ENCODE data around the gene STK32C. TPM values are rescaled to one million over a fixed set of nuclear protein-coding genes. Genes with fewer than 3 reads are reported as not detected.

STK32C gene
- total RNA-seq, 4 donors from 2014 or later: 3.3 to 5.7 (median 3.5) TPM

- H3K9me3 ChIP-seq: no peaks in the 10 kb centered on the region
- DNase-seq: no peak
- H3K4me1 ChIP-seq: no peaks in the 10 kb centered on the region
- 80% methylated on average over 3 of the region's 3 CpGs; no CpG with 5 or more reads in 1 of the 2 donors for WGBS, 2 donors
- H3K27me3 ChIP-seq: no peaks in the 10 kb centered on the region
- H3K27ac ChIP-seq: no peak overlapping the region
- intact Hi-C loops (cut with DNase I): no loop called here
- TF ChIP-seq POLR2A (IDR thresholded peaks at IDR 0.05) (no peak), CTCF (IDR thresholded peaks at IDR 0.05) (no peak)
- H3K4me3 ChIP-seq (replicated peaks in 1 of 3): no peak overlapping the region
- no peaks in the 10 kb centered on the region for H3K36me3 ChIP-seq
Measured at GRCh38 chr10:132198068-132198370, 109.7 kb downstream of the STK32C start.

GRCh38 chr10:132197271-132198067 lies 110.3 kb downstream of the STK32C start:
- no peak for TF ChIP-seq POLR2A (IDR thresholded peaks at IDR 0.05)
- no peak for TF ChIP-seq CTCF (IDR thresholded peaks at IDR 0.05)
- Histone ChIP-seq H3K27ac (no peak overlapping the region), H3K36me3 (no peaks in the 10 kb centered on the region), H3K27me3 (no peaks in the 10 kb centered on the region), H3K9me3 (no peaks in the 10 kb centered on the region), H3K4me3 (replicated peaks in 1 of 3) (no peak overlapping the region), H3K4me1 (no peaks in the 10 kb centered on the region)
- WGBS, 2 donors: 82 to 100% methylated on average over 1 to 15 of the region's 25 CpGs
- intact Hi-C loops (cut with DNase I): no loop called here
- no peak for DNase-seq

GRCh38 chr10:132196178-132197113 lies 111.3 kb downstream of the STK32C start:
- no peaks in the 10 kb centered on the region for H3K36me3 ChIP-seq
- no peaks in the 10 kb centered on the region for H3K27me3 ChIP-seq
- intact Hi-C loops (cut with DNase I): no loop called here
- no peak overlapping the region for H3K27ac ChIP-seq
- TF ChIP-seq POLR2A (IDR thresholded peaks at IDR 0.05): no peak
- no peak for TF ChIP-seq CTCF (IDR thresholded peaks at IDR 0.05)
- 88 to 91% methylated on average over 17 to 18 of the region's 30 CpGs for WGBS, 2 donors
- H3K4me1 ChIP-seq: no peaks in the 10 kb centered on the region
- no peak for DNase-seq
- H3K4me3 ChIP-seq (replicated peaks in 1 of 3): no peak overlapping the region
- H3K9me3 ChIP-seq: no peaks in the 10 kb centered on the region

- Histone ChIP-seq H3K4me3 (replicated peaks in 1 of 3) (no peak overlapping the region), H3K4me1 (no peaks in the 10 kb centered on the region), H3K27ac (no peak overlapping the region), H3K9me3 (no peaks in the 10 kb centered on the region), H3K36me3 (no peaks in the 10 kb centered on the region), H3K27me3 (no peaks in the 10 kb centered on the region)
- intact Hi-C loops (cut with DNase I): no loop called here
- TF ChIP-seq POLR2A (IDR thresholded peaks at IDR 0.05): no peak
- no peak for TF ChIP-seq CTCF (IDR thresholded peaks at IDR 0.05)
- no peak for DNase-seq
- 91 to 92% methylated on average over 9 to 13 of the region's 13 CpGs for WGBS, 2 donors
Measured at GRCh38 chr10:132195366-132196075, 112.2 kb downstream of the STK32C start.
